ENCODE measurements around the gene OOSP3. TPM values are rescaled to one million over a fixed set of nuclear protein-coding genes. Genes with fewer than 3 reads are reported as not detected.

The OOSP3 gene
- polyA plus RNA-seq, 1 donor (not counting 4 experiments of a cell fraction or from before 2014, with no cell fraction given): 0.14 TPM

- TF ChIP-seq, protein P1, sequence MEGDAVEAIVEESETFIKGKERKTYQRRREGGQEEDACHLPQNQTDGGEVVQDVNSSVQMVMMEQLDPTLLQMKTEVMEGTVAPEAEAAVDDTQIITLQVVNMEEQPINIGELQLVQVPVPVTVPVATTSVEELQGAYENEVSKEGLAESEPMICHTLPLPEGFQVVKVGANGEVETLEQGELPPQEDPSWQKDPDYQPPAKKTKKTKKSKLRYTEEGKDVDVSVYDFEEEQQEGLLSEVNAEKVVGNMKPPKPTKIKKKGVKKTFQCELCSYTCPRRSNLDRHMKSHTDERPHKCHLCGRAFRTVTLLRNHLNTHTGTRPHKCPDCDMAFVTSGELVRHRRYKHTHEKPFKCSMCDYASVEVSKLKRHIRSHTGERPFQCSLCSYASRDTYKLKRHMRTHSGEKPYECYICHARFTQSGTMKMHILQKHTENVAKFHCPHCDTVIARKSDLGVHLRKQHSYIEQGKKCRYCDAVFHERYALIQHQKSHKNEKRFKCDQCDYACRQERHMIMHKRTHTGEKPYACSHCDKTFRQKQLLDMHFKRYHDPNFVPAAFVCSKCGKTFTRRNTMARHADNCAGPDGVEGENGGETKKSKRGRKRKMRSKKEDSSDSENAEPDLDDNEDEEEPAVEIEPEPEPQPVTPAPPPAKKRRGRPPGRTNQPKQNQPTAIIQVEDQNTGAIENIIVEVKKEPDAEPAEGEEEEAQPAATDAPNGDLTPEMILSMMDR (optimal IDR thresholded peaks at IDR 0.05 in 1 of 3, IDR thresholded peaks at IDR 0.05 in 1 of 3, conservative IDR thresholded peaks at IDR 0.05 in 1 of 3; ENCODE audit: extremely low read depth in 1 of 3, insufficient read depth in 2 of 3, low read length in 3 of 3): no peak
- Histone ChIP-seq H2AFZ (ENCODE audit: control insufficient read depth, low read length) (no peak overlapping the region), H3K4me1 (ENCODE audit: control insufficient read depth, extremely low read depth, insufficient read depth, low read length) (peaks cover 23% of the 10 kb centered on the region), H3K9me3 (ENCODE audit: control insufficient read depth, low read depth, low read length) (no peaks in the 10 kb centered on the region), H3K4me3 (ENCODE audit: control insufficient read depth in 2 of 3, extremely low read depth in 1 of 3, insufficient read depth in 2 of 3, low read depth in 1 of 3, low read length in 3 of 3) (no peak overlapping the region), H3K27me3 (ENCODE audit: control insufficient read depth, extremely low read depth, insufficient read depth, low read length) (no peaks in the 10 kb centered on the region), H3K4me2 (ENCODE audit: control insufficient read depth, extremely low read depth, insufficient read depth, low read depth, low read length) (no peak overlapping the region), H4K20me1 (ENCODE audit: control insufficient read depth, extremely low read depth, insufficient read depth, low read length) (no peaks in the 10 kb centered on the region), H3K9me1 (ENCODE audit: control insufficient read depth, extremely low read depth, insufficient read depth, low read length) (no peaks in the 10 kb centered on the region), H3K27ac (ENCODE audit: control insufficient read depth, insufficient read depth, low read length) (no peak overlapping the region), H3K36me3 (ENCODE audit: control insufficient read depth in 2 of 2, extremely low read depth in 1 of 2, insufficient read depth in 2 of 2, low read length in 2 of 2) (no peaks in the 10 kb centered on the region), H3K79me2 (ENCODE audit: control insufficient read depth, insufficient read depth, low read length) (no peaks in the 10 kb centered on the region), H3K9ac (ENCODE audit: control insufficient read depth, extremely low read depth, insufficient read depth, low read length) (no peak overlapping the region)
- FAIRE-seq (no peak), DNase-seq (ENCODE audit: low read depth, low spot score) (no peak)
- dilution Hi-C loops (cut with MboI; ENCODE audit: extremely low pct_ligation_motif_present, low sequenced_read_pairs): no loop called here
These were observed 16.3 kb upstream of the OOSP3 start for GRCh38 chr11:59862252-59862651.

- H3K4me1 ChIP-seq (ENCODE audit: control insufficient read depth, extremely low read depth, insufficient read depth, low read length): peaks cover 8% of the 10 kb centered on the region
- no peak overlapping the region for H3K4me3 ChIP-seq (ENCODE audit: control insufficient read depth in 2 of 3, extremely low read depth in 1 of 3, insufficient read depth in 2 of 3, low read depth in 1 of 3, low read length in 3 of 3)
- H3K27me3 ChIP-seq (ENCODE audit: control insufficient read depth, extremely low read depth, insufficient read depth, low read length): no peaks in the 10 kb centered on the region
- H3K36me3 ChIP-seq (ENCODE audit: control insufficient read depth in 2 of 2, extremely low read depth in 1 of 2, insufficient read depth in 2 of 2, low read length in 2 of 2): no peaks in the 10 kb centered on the region
- no peak overlapping the region for H3K4me2 ChIP-seq (ENCODE audit: control insufficient read depth, extremely low read depth, insufficient read depth, low read depth, low read length)
- no peak for DNase-seq (ENCODE audit: low read depth, low spot score)
- FAIRE-seq: peak; percentile 59
- H3K9me3 ChIP-seq (ENCODE audit: control insufficient read depth, low read depth, low read length): no peaks in the 10 kb centered on the region
- H3K79me2 ChIP-seq (ENCODE audit: control insufficient read depth, insufficient read depth, low read length): no peaks in the 10 kb centered on the region
- peak overlapping the region; percentile 5 for H2AFZ ChIP-seq (ENCODE audit: control insufficient read depth, low read length)
- TF ChIP-seq, protein P1 (optimal IDR thresholded peaks at IDR 0.05 in 1 of 3, IDR thresholded peaks at IDR 0.05 in 1 of 3, conservative IDR thresholded peaks at IDR 0.05 in 1 of 3; ENCODE audit: extremely low read depth in 1 of 3, insufficient read depth in 2 of 3, low read length in 3 of 3): no peak
- TF ChIP-seq EZH2 (IDR thresholded peaks at IDR 0.05; ENCODE audit: low read length): no peak
- no peak overlapping the region for H3K9ac ChIP-seq (ENCODE audit: control insufficient read depth, extremely low read depth, insufficient read depth, low read length)
- no peaks in the 10 kb centered on the region for H4K20me1 ChIP-seq (ENCODE audit: control insufficient read depth, extremely low read depth, insufficient read depth, low read length)
- no peak overlapping the region for H3K27ac ChIP-seq (ENCODE audit: control insufficient read depth, insufficient read depth, low read length)
- dilution Hi-C loops (cut with MboI; ENCODE audit: extremely low pct_ligation_motif_present, low sequenced_read_pairs): no loop called here
- no peaks in the 10 kb centered on the region for H3K9me1 ChIP-seq (ENCODE audit: control insufficient read depth, extremely low read depth, insufficient read depth, low read length)
These were observed 13.6 kb upstream of the OOSP3 start for GRCh38 chr11:59865031-59865430.
